ENCODE measurements around the gene SEC23A.
"Not testable (repeated sequence)": the region's sequence is repeated elsewhere in the genome, so short reads cannot be mapped to it uniquely, and the experiment has no call there.

The SEC23A gene

GRCh38 chr14:39090548-39091111 lies 12.4 kb downstream of the SEC23A start:
- DNase-seq: no peak

GRCh38 chr14:39087493-39087892 lies 15.5 kb downstream of the SEC23A start:
- no peak for DNase-seq

- DNase-seq: no peak
Observed at GRCh38 chr14:39085933-39086332, 17.1 kb downstream of the SEC23A start.

- DNase-seq: no peak
Observed at GRCh38 chr14:39083127-39083526, 19.9 kb downstream of the SEC23A start.

GRCh38 chr14:39080886-39081285 lies 22.1 kb downstream of the SEC23A start:
- no peak for DNase-seq

- DNase-seq: no peak
Observed at GRCh38 chr14:39071096-39071495, 31.9 kb downstream of the SEC23A start.

- no peak for DNase-seq
Observed at GRCh38 chr14:39069923-39070322, 33.1 kb downstream of the SEC23A start.

GRCh38 chr14:39069169-39069805 lies 33.7 kb downstream of the SEC23A start:
- not testable (repeated sequence) for DNase-seq

GRCh38 chr14:39060818-39061437 lies 42.1 kb downstream of the SEC23A start:
- no peak for DNase-seq

- DNase-seq: no peak
Observed at GRCh38 chr14:39055786-39056474, 47.1 kb downstream of the SEC23A start.

GRCh38 chr14:39052869-39053454 lies 50.1 kb downstream of the SEC23A start:
- not testable (repeated sequence) for DNase-seq

- DNase-seq: no peak
Observed at GRCh38 chr14:39050389-39050788, 52.6 kb downstream of the SEC23A start.

GRCh38 chr14:39045889-39046288 lies 57.1 kb downstream of the SEC23A start:
- DNase-seq: not testable (repeated sequence)

- no peak for DNase-seq
Observed at GRCh38 chr14:39043352-39043943, 59.6 kb downstream of the SEC23A start.

- no peak for DNase-seq
Observed at GRCh38 chr14:39040529-39040928, 62.5 kb downstream of the SEC23A start.

GRCh38 chr14:39038542-39038941 lies 64.5 kb downstream of the SEC23A start:
- no peak for DNase-seq

- no peak for DNase-seq
Observed at GRCh38 chr14:39036760-39037159, 66.3 kb downstream of the SEC23A start.

- no peak for DNase-seq
Observed at GRCh38 chr14:39035336-39035735, 67.7 kb downstream of the SEC23A start.

GRCh38 chr14:39034481-39035296 lies 68.3 kb downstream of the SEC23A start:
- no peak for DNase-seq

GRCh38 chr14:39033371-39033770 lies 69.7 kb downstream of the SEC23A start:
- no peak for DNase-seq

- no peak for DNase-seq
Observed at GRCh38 chr14:39030209-39030608, 72.8 kb downstream of the SEC23A start.

- DNase-seq: no peak
Observed at GRCh38 chr14:39029789-39030188, 73.2 kb downstream of the SEC23A start.
